Glomerular visceral epithelial cell (primary cell): ENCODE results near the gene SCNN1B.
"Not testable (repeated sequence)": the region's sequence is repeated elsewhere in the genome, so short reads cannot be mapped to it uniquely, and the experiment has no call there.

Source experiments
- DNase-seq: peaks from one replicate; pipeline ENCODE4 v3.0.0-alpha.2; 2016; ENCODE audit errors: extremely low spot score

The SCNN1B gene

GRCh38 chr16:23302045-23302956, at the start of gene SCNN1B:
TSS of gene SCNN1B (plus strand) at chr16:23302302. CDS start at chr16:23348600, 46,298 bp downstream.
- DNase-seq = no peak

GRCh38 chr16:23252310-23252709, 49.8 kb upstream of the SCNN1B start:
- no peak for DNase-seq

GRCh38 chr16:23253650-23254049, 48.5 kb upstream of the SCNN1B start:
- DNase-seq = not testable (repeated sequence)

GRCh38 chr16:23254338-23254737, 47.8 kb upstream of the SCNN1B start:
- peak; percentile 86 for DNase-seq

- no peak for DNase-seq
Observed at GRCh38 chr16:23255000-23255399, 47.1 kb upstream of the SCNN1B start.

- DNase-seq = no peak
Observed at GRCh38 chr16:23256440-23256839, 45.7 kb upstream of the SCNN1B start.

- DNase-seq = no peak
Observed at GRCh38 chr16:23257682-23258081, 44.4 kb upstream of the SCNN1B start.

GRCh38 chr16:23258919-23259237, 43.2 kb upstream of the SCNN1B start:
- DNase-seq = no peak

GRCh38 chr16:23267647-23268046, 34.5 kb upstream of the SCNN1B start:
- DNase-seq = no peak

GRCh38 chr16:23268561-23268960, 33.5 kb upstream of the SCNN1B start:
- no peak for DNase-seq

GRCh38 chr16:23269248-23269953, 32.7 kb upstream of the SCNN1B start:
- no peak for DNase-seq

GRCh38 chr16:23270654-23271053, 31.4 kb upstream of the SCNN1B start:
- no peak for DNase-seq

- no peak for DNase-seq
Observed at GRCh38 chr16:23274968-23275367, 27.1 kb upstream of the SCNN1B start.

GRCh38 chr16:23276821-23277220, 25.3 kb upstream of the SCNN1B start:
- DNase-seq = no peak

- DNase-seq = no peak
Observed at GRCh38 chr16:23278031-23278430, 24.1 kb upstream of the SCNN1B start.

GRCh38 chr16:23279721-23280153, 22.4 kb upstream of the SCNN1B start:
- DNase-seq = no peak

- no peak for DNase-seq
Observed at GRCh38 chr16:23280483-23280967, 21.6 kb upstream of the SCNN1B start.

- DNase-seq = no peak
Observed at GRCh38 chr16:23282568-23282967, 19.5 kb upstream of the SCNN1B start.

GRCh38 chr16:23283571-23283970, 18.5 kb upstream of the SCNN1B start:
- no peak for DNase-seq

GRCh38 chr16:23284584-23284983, 17.5 kb upstream of the SCNN1B start:
- no peak for DNase-seq

- DNase-seq = no peak
Observed at GRCh38 chr16:23286131-23286532, 16.0 kb upstream of the SCNN1B start.

GRCh38 chr16:23288209-23288608, 13.9 kb upstream of the SCNN1B start:
- no peak for DNase-seq
